Right ventricle myocardium superior (tissue), 1 donor: ENCODE measurements around the gene CCNDBP1. TPM values are rescaled to one million over a fixed set of nuclear protein-coding genes. Genes with fewer than 3 reads are reported as not detected.
"Not testable (repeated sequence)": the region's sequence is repeated elsewhere in the genome, so short reads cannot be mapped to it uniquely, and the experiment has no call there.

Experiments used
- ATAC-seq: fragments of 200-7000 bp; cut with Tn5 transposase; one replicate; pipeline ENCODE4 v1.9.1; 2020; ENCODE audit warnings: mild to moderate bottlenecking; ENCODE audit not compliant: poor library complexity
- DNase-seq: peaks from one replicate; pipeline ENCODE4 v3.0.0-alpha.2; 2020
- intact Hi-C: fragments of 100-400 bp; cut with DNase I; formaldehyde crosslinking; loops from one replicate; pipeline ENCODE4 v1.11.2; 2022
- long read RNA-seq: library from polyadenylated mRNA; unstranded; transcript quantifications from one replicate; pipeline ENCODE4 v2.0.0, GENCODE V29; 2021
- total RNA-seq: library from RNA; stranded (reverse); fragmentation: NEBNext Ultra II Directional; extraction: Animal tissue kit (Norgen Biotek cat#: 25700); gene quantifications from one replicate; pipeline ENCODE4 v1.2.1, GENCODE V29; 2021
- donor health status: DM: no; HTN: yes; CAD: no; lungs with severe emphysema.

CCNDBP1 gene
- total RNA-seq, result 47.7 TPM
- long read RNA-seq, transcript CCNDBP1-201 (11 exons, 3,660 nt), result major isoform, 85 of 101 reads
- long read RNA-seq, partial matches to known transcripts, result 7 of 101 reads
- long read RNA-seq, other reads (novel, unspliced or antisense), result 3 of 101 reads

GRCh38 chr15:43185157-43186002 lies at the start of gene CCNDBP1:
CCNDBP1 (plus strand) TSS chr15:43185403; CDS start chr15:43185499, 96 bp downstream.
- intact Hi-C loops, result no loop called here
- DNase-seq, result peak; percentile 99
- peak; percentile 97 for ATAC-seq

DNA sequence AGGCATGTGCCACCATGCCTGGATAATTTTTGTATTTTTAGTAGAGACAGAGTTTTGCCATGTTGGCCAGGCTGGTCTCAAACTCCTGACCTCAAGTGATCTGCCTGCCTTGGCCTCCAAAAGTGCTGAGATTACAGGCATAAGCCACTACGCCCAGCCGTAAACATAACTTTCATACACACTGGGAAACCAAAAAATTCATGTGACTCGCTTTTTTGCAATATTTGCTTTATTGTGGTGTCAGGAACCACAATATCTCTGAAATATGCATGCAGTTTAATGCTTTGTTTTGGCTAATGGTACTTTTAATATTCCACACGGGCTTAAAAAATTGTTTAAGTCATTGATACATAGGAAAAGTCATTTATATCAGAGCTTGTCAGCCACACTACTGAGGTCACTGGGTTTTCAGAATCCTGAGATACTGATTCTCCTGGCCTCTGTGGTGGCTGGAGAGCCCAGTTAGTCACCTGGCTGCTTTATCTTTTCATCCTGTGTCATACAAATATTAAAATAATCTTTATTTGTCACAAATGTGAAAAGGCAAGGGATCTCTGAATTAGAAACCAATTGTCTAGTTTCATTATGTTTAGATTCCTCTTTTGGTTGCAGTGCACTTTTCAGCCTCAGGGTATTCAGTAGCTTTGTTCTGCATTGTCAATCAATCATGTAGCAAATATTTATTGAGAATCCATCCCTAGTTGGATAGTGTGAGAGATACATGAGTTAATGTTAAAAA lies 41.8 kb upstream of the CCNDBP1 start:
- intact Hi-C loops, result no loop called here

DNA sequence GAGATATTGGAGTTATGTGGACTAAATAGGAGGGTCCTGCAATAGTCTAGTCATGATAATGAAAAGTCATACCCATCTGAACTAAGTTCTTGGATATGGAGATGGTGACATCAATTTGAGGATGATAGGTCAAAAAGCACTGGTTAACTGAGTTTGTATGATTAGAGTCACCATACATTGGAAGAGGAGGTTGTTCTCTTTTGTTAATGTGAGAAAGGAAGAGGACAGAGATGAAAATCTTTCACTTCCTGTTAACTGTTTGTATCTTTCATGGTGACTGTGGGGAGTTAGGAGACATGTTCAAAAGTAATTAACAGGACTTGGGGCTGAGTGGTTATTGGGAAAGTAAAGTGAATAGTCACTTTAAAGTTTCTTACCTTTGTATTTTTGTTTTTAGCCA lies 40.7 kb upstream of the CCNDBP1 start:
- ATAC-seq (no peak), DNase-seq (no peak)
- intact Hi-C loops, result no loop called here

More for the DNA sequence above, 41.8 kb upstream of the CCNDBP1 start:
- DNase-seq, result no peak
- ATAC-seq, result no peak

DNA sequence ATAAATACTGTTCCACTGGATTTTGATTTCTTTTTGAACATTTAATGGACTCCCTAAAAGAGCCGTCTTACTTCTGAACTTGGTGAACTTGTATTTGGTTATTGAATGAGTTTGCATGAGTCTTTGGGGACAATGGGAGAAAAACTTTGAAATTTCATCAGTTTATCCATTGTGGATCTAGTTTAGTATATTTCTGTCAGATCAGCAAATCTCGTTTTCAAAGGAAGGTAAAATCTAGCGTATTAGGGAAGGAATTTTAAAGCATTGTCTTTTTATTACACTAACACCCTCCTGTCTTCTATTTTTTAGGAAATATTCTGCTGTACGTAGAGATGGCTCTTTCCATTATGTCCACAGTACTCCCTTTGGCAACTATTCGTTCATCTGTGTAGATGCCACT lies 39.0 kb upstream of the CCNDBP1 start:
- ATAC-seq (no peak), DNase-seq (no peak)
- intact Hi-C loops, result no loop called here

DNA sequence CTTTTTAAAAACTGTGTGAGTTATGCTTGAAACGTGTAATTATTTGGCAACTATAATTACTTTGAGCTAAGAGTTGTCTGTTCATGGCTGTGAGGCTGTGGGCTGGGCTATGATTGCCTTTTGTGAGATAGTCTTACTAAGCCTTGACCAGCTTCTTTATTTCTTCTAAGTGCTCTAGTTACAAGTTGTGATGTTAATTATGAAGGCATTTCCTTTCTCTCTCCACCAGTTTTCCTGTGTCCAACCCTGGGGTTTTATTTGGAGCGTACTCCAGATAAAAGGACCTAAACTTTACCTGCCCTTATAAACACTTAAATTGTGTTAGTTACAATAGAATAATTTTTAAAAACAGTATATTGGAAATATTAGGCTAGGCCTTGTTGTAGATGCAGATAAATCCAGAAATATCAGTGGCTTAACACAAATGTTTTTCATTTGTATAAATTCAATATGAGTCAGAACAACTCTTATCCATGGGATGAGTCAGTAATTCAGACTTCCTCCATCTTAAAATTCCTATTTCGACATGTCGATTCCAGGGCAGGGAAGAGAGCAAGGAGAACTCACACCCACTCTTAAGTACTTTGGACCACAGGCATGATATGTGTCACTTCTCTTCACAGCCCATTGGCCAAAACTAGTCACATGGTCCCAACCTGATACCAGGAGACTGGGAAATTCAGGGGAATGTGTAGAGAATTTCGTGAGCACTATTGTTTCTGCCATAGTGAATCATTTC lies 34.8 kb upstream of the CCNDBP1 start:
- DNase-seq, result no peak
- intact Hi-C loops, result no loop called here

GRCh38 chr15:43151688-43152087 lies 33.5 kb upstream of the CCNDBP1 start:
- intact Hi-C loops, result no loop called here

More for the DNA sequence above, 34.8 kb upstream of the CCNDBP1 start:
- ATAC-seq, result no peak

GRCh38 chr15:43153269-43153668 lies 31.9 kb upstream of the CCNDBP1 start:
- intact Hi-C loops, result no loop called here
- DNase-seq (no peak), ATAC-seq (no peak)

More at GRCh38 chr15:43151688-43152087, 33.5 kb upstream of the CCNDBP1 start:
- ATAC-seq (no peak), DNase-seq (no peak)

DNA sequence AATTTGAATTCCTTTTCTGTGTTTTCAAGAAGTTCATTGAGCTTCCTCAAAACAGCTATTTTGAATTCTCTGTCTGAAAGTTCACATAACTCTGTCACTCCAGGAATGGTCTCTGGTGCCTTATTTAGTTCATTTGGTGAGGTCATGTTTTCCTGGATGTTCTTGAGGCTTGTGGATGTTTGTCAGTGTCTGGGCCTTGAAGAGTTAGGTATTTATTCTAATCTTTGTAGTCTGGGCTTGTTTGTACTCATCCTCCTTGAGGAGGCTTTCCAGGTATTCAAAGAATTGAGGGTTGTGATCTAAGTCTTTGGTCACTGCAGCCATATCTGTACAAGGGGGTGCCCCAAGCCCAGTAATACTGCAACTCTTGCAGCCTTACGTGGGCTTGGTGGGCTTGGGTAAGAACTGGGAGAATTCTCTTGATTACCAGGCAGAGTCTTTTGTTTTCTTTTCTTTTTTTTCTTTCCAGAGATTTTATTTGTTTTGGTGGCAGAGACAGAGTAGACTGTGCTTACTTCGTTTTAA lies 19.3 kb upstream of the CCNDBP1 start:
- intact Hi-C loops, result no loop called here
- ATAC-seq, result no peak
- DNase-seq, result no peak

GRCh38 chr15:43167261-43167660 lies 17.9 kb upstream of the CCNDBP1 start:
- intact Hi-C loops, DNase-seq, ATAC-seq: not testable (repeated sequence)

DNA sequence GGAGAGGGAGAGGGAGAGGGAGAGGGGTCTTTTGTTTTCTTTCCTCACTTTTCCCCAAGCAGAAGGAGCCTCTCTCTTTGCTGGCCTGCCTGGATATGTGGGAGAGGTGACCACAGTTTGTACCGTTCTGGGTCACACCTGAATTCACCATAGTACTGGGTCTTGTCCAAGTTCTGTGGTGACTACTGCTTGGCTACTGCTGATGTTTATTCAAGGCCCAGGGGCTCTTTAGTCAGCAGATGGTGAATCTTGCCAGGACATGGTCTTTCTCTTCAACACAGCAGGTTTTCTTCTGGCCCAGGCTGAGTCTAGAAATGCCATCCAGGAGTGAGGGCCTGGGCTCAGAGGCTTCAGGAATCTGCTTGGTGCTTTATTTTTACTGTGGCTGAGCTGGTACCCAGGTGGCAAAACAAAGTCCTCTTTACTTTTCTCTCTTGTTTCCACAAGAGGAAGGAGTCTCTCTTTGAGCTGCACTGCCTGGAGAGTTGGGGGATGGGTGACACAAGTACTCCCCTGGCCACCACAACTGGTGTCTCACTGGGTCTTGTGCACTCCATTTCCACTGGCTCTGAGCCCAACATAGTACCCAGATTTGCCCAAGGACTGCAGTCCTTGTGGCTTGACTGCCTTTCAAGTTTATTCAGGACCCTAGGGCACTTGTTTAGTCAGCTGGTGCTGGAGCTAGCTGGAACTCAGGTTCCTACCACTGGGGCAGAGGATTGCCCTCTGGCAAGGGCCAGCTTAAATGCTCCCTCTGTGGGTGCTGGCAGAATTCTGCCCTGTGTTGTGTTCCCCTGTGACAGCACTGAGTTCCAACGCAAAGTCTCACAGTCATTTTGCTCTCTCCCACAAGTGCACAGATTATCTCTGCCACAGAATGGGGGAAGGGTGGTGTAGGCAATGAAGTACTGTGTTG lies 16.8 kb upstream of the CCNDBP1 start:
- DNase-seq, result no peak
- peak; percentile 87 for ATAC-seq
- intact Hi-C loops, result no loop called here

DNA sequence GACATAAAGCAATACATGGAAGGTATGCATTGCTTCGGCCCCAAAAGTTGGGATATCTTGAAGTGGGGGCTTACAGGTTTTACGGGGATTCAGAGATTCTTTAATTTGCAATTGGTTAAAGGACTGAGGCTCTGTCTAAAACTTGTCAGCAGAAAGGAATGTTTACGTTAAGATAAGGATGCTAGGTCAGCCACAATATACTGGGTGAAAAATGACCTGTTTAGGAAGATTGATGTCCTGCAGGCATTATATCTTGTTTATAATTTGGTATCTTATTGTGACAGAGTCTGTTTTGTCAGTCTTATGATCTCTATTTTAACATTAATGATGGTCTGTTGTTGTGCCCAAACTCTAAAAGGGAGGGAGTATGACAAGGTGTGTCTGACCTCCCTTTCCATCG lies 15.3 kb upstream of the CCNDBP1 start:
- no peak for DNase-seq
- no peak for ATAC-seq
- intact Hi-C loops, result no loop called here

GRCh38 chr15:43175656-43176309 lies 9.4 kb upstream of the CCNDBP1 start:
- ATAC-seq, intact Hi-C loops, DNase-seq: not testable (repeated sequence)

- intact Hi-C loops, DNase-seq, ATAC-seq: not testable (repeated sequence)
Measured at GRCh38 chr15:43177147-43177546, 8.1 kb upstream of the CCNDBP1 start.

GRCh38 chr15:43183270-43183669 lies 1.9 kb upstream of the CCNDBP1 start:
- no peak for DNase-seq
- intact Hi-C loops, result no loop called here
- no peak for ATAC-seq

DNA sequence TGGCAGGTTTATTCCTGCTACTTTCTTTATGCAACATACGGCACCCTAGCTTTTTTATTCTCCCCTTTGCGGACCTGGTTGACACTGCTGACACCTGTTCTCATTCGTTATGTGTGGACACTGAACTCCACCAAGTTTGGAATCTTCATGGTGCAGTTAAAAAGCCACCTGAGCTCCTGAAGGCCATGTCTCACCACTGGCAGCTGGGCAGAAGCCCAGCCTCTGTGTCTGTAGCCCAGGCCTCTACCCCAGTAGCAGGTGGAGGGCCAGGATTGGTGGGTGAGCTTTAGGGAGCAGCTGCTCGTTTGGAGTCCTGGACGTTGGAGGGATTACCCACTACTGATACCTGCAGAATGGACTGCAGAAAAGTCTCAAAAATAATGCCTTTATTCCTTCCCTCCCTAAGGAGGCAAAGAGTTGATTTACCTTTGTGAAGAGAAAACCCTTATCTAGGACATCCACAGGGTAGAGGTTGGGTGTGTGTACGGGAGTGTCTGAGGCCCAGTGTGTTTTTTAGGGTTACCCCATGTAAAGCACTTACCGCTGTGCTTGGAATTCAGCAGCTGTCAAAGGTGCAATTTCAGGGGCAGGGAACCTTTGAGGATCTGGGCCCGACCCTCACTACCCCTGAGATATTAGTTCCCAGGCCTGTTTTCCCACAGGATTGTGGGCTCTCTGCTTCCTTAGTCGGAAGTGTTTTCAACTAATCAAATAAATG lies 637 bp upstream of the CCNDBP1 start:
- peak; percentile 1 for ATAC-seq
- intact Hi-C loops, result no loop called here
- no peak for DNase-seq

DNA sequence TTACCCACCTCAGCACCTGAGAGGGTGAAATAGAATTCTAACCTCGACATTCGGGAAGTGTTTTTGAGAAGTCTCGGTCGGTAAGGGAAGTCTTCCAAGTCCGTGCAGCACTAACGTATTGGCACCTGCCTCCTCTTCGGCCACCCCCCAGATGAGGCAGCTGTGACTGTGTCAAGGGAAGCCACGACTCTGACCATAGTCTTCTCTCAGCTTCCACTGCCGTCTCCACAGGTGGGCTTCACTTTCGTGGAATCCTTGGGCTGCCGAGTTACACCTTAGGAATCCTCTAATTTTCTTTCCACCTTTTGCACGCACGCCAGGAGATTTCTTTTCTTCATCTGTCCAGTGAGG lies 775 bp downstream of the CCNDBP1 start:
- intact Hi-C loops, result no loop called here
- peak; percentile 12 for ATAC-seq
- no peak for DNase-seq
